Activated CD4-positive, alpha-beta T cell treated with anti-CD3 and anti-CD28 coated beads, Interleukin-2, amount 50 U/mL, for 16 hours (primary cell): ENCODE data around the gene CCDC192.
"Not testable (repeated sequence)": the region's sequence is repeated elsewhere in the genome, so short reads cannot be mapped to it uniquely, and the experiment has no call there.

Source experiments
- DNase-seq: peaks from one replicate; pipeline ENCODE4 v3.0.0-alpha.2; 2020

The CCDC192 gene

GRCh38 chr5:127766676-127767335 lies 63.6 kb downstream of the CCDC192 start:
- DNase-seq: no peak

GRCh38 chr5:127769386-127769785 lies 66.2 kb downstream of the CCDC192 start:
- no peak for DNase-seq

DNA sequence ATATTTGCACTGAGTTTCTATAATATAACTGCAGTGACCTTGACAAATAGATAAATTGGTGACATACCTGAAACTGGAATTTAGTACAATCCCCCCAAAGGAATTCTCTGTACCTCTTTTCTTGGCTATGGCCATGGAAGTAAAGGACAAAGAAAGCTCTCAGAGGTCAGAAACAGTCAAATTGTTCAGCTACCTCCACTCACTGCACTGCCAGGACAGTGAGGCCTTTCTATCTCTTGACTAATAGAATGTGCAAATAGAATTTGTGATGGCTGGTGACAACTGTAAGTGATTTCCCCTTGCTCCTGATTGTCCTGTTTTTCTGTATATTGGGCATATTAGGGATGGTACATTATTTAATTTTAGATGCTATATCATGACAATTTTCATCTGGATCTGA lies 67.1 kb downstream of the CCDC192 start:
- no peak for DNase-seq

DNA sequence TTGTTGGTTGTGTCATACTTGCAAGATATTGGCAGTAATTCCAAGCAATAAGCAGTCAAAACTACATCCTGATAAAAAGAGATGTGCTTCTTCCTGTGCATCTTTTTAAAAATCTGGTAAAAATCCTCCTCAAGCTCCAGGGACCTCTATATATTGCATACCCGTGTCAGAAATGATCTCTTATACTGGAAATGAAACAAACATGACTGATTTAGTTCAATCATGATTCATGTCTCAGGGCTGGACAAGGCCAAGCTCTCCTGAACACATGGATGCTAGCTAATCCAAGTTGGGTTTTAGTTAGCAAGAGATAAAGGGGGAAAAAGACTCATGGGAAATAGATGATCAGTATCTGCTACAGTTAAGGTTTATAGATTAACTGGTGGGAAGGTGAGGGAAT lies 69.3 kb downstream of the CCDC192 start:
- no peak for DNase-seq

GRCh38 chr5:127774221-127774620 lies 71.0 kb downstream of the CCDC192 start:
- DNase-seq: no peak

- no peak for DNase-seq
These were observed 73.3 kb downstream of the CCDC192 start for GRCh38 chr5:127776477-127776876.

DNA sequence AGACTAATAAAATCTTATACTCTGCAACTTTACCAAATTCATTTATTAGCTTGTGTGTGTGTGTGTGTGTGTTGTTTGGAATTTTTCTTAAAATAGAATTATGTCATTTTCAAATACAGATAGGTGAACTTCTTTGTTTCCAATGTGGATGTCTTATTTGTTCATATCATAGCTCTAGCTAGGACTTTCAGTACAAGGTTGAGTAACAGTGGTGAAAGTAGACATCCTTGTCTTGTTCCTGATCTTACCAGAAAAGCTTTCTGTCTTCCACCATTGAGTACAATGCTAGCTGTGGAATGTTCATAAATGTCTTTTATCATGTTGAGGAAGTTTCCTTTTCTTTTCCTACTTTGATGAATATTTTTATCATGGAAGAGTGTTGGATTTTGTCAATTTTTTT lies 74.8 kb downstream of the CCDC192 start:
- DNase-seq: no peak

GRCh38 chr5:127782450-127782849 lies 79.3 kb downstream of the CCDC192 start:
- not testable (repeated sequence) for DNase-seq

DNA sequence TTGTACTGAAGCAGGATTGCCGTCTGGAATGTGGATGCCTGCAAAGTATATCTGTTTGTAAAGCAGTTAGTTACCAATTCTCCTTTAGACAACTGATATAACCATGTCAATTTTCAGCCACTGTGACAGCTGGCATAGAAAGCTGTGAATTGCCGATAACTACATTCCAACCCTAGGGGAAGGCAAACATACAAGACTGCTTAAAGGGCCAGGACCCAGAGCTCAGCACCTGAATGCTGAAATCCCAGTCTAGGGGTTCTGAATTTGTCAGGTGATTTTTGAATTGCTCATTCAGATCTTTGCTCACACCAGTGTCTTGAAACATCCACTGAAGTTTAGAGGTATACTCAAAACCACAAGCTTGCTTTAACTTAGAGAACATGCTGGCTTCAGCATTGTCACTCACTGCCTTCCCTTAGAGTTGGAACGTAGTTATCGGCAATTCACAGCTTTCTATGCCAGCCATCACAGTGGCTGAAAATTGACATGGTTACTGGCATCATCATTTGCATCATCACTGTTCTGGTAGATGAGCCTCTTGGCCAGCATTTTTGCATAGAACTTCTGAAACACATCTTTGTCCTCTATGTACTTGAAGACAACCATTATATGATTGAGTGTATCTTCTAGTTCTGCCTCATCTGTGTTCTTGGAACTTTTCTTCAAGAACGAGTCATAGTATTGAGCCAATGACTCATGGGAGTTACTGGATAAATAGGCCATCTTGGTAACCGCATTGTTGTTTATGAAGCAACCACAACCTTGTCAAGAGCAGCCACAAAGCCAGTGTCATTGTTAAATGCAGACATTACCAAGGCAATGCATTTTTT lies 82.1 kb downstream of the CCDC192 start:
- peak; percentile 84 for DNase-seq

GRCh38 chr5:127791439-127791838 lies 88.2 kb downstream of the CCDC192 start:
- no peak for DNase-seq

DNA sequence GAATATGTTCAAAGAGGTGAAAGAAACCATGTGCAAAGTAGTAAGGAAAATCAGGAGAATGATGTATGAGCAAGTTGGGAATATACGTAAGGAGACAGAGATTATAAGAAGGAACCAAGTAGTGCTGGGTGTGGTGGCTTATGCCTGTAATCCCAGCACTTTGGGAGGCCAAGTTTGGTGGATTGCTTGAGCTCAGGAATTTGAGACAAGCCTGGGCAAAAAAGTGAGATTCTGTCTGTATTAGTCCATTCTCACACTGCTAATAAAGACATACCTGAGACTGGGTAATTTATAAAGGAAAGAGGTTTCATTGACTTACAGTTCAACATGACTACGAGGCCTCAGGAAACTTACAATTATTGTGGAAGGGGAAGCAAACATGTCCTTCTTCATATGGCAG lies 88.7 kb downstream of the CCDC192 start:
- not testable (repeated sequence) for DNase-seq

DNA sequence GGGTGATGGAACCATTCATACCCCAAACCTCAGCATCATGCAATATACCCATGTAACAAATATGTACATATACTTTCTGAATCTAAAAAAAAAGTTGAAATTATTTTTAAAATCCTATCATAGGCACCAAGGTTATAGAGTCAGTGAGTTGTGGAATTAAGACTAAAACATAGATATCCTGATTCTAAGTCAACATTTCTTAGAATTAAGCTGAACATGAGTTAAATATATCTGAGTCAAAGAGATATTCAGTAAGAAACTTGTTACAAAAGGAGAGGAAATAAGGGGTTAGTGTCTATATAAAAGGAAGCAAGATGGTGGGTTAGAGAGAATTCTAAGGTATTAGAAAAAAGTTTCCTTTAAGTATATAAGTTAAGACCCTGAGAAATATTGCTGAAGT lies 89.9 kb downstream of the CCDC192 start:
- no peak for DNase-seq

GRCh38 chr5:127793879-127794278 lies 90.7 kb downstream of the CCDC192 start:
- no peak for DNase-seq

DNA sequence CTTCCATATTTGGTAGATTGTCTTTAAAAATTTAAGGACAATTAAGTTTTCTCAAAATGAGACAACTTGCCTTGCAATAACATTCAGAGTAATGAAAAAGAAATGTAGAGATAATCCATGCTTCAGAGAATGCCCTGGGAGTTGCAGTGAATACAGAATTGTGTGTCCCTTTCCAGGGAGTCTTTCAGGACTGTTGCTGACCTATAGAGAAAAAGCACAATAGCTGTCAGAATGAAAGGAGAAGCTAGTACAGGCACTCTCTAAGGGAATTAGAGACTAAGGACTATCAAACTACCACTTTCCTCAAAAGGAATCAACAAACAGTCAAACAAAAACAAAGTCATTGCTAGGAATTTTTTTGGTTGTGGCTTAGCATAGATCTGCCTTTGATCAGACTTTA lies 93.0 kb downstream of the CCDC192 start:
- no peak for DNase-seq

DNA sequence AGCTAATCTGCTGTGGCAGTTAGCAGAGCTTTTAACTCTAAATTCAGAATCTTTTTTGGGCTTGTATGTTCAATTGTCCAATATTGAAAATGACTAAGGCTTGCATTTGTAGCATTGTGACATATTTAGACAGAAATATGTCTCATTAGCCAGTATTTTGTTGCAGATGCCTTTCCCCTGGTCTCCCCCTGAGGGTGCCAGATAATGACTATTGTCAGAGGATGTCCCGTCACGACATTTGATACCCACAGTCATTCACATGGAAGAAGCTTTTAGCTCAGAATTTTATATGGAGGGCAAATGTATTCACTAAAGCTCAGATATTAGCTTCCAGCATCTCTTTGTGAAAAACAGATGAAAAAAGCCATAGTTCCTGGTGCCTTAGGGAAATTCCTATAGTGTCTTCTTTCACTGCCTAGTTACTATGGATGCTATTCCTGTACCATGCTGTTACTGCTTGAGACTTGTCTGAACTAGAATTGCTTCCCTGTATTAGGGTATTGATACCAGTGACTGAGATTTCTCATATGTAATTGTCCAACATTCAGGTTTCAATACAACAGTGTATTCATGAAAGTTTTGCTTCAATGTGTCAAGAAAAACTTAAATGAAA lies 96.2 kb downstream of the CCDC192 start:
- no peak for DNase-seq

GRCh38 chr5:127801751-127802476 lies 98.7 kb downstream of the CCDC192 start:
- DNase-seq: no peak

GRCh38 chr5:127802477-127802865 lies 99.3 kb downstream of the CCDC192 start:
- DNase-seq: no peak

- no peak for DNase-seq
These were observed 101.8 kb downstream of the CCDC192 start for GRCh38 chr5:127804886-127805426.

DNA sequence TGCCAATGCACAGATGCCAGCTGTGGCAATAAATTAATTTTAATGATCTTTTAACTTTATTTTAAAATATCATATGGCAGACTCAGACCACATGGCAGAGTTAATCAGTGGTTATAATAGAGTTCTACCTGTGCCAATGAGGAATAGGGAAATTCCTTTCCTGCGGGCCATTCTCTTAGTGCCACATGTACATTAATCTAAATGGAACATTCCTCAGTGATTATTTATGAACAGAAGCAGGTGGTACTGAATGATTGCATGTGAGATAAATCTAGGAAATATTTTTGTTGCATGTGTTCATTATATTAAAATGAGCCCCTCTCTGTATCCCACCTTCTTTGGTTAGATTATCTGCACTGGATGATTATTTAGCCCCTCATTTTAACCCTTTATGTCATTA lies 102.3 kb downstream of the CCDC192 start:
- no peak for DNase-seq

GRCh38 chr5:127806776-127807175 lies 103.6 kb downstream of the CCDC192 start:
- DNase-seq: no peak

- DNase-seq: no peak
These were observed 106.3 kb downstream of the CCDC192 start for GRCh38 chr5:127809533-127809932.

DNA sequence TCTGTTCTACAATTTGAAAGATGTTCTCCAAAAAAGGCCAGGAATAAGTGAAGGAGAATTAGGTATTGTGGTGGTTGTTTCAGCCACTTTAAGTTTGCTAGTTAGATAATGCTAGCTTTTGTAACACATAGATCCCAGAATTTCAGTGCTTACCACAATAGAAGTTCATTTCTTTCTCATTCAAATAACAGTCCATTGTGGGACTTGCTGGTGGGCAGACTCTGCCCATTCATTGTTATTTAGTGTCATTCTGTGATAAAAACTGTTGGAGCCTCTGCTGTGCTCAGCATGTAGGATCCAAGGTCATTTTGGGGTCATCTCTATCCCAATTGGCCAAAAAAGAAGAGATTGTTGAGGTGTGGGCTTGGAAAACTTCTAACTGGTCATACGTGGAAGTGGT lies 106.8 kb downstream of the CCDC192 start:
- no peak for DNase-seq
